K562 (cell line): Measurements from ENCODE around the gene MED17. TPM values are rescaled to one million over a fixed set of nuclear protein-coding genes. Genes with fewer than 3 reads are reported as not detected.

Experiments
- ATAC-seq: fragments of 200-7000 bp; cut with Tn5 transposase; 3 replicates; pipeline ENCODE4 v1.9.1; 2020; ENCODE audit warnings: moderate library complexity
- BruUV-seq: library from RNA; stranded (reverse); fragments of 400-500 nt; replicated peaks from 2 replicates; lab custom pipeline; 2021; lab: Mats Ljungman, UMichigan
- CTCF ChIA-PET: fragments of 300-600 bp; formaldehyde crosslinking; extraction: SDS; loops from one replicate; lab custom pipeline; 2021; ENCODE audit warnings: low intra/inter-chr PET ratio; lab: Yijun Ruan, JAX
- POLR2A ChIA-PET: fragments of 300-600, 350-650 bp; sonication (Branson Sonifier 250); formaldehyde crosslinking; extraction: SDS; loops from one replicate; lab custom pipeline; 2021; ENCODE audit warnings: antibody characterized with exemption, inconsistent platforms; lab: Yijun Ruan, JAX
- DNase-seq, 4 experiments: peaks; one replicate each; pipeline versions ENCODE4 v3.0.0 to v3.0.0-alpha.2; 2011 to 2018; ENCODE audit warnings: low spot score in 3 of 4, mixed read lengths in 3 of 4; ENCODE audit errors: extremely low read depth in 1 of 4
- FAIRE-seq: peaks from 2 replicates; lab custom pipeline; 2011; peaks lifted over from hg19 to GRCh38; lab: Jason Lieb, UNC
- H2AFZ ChIP-seq: 2 replicates; pipeline ENCODE4 v1.6.0; 2011; ENCODE audit warnings: low read depth, low read length, control low read depth, inconsistent platforms
- H3K27ac ChIP-seq: fragments of 200-600 bp; 3 replicates; pipeline ENCODE4 v1.8.0; 2011; ENCODE audit warnings: low read depth, mild to moderate bottlenecking, control low read depth, inconsistent platforms, low read length, moderate library complexity, mixed read lengths; ENCODE audit errors: extremely low read depth
- H3K27me3 ChIP-seq, 2 experiments: fragments of 300-600 bp in 1 of 2; 2 replicates in 1 of 2; 3 replicates in 1 of 2; pipeline versions ENCODE4 v1.6.0 to v1.8.0; 2011; ENCODE audit warnings: inconsistent platforms in 2 of 2, low read length in 2 of 2, mild to moderate bottlenecking in 1 of 2, mixed read lengths in 1 of 2, moderate library complexity in 1 of 2; ENCODE audit not compliant: control insufficient read depth in 2 of 2, insufficient read depth in 2 of 2
- H3K36me3 ChIP-seq: fragments of 300-600 bp; 3 replicates; pipeline ENCODE4 v1.8.0; 2011; ENCODE audit warnings: mild to moderate bottlenecking, low read length, inconsistent platforms; ENCODE audit not compliant: control insufficient read depth, insufficient read depth
- H3K4me1 ChIP-seq, 2 experiments: fragments of 200-600 bp in 1 of 2; replicated peaks in 1 of 2; 2 replicates in 1 of 2; 3 replicates in 1 of 2; pipeline versions ENCODE4 v1.5.1 to v1.8.0; 2011; ENCODE audit warnings: inconsistent platforms in 2 of 2, low read length in 2 of 2, mild to moderate bottlenecking in 1 of 2, mixed read lengths in 1 of 2, moderate library complexity in 1 of 2; ENCODE audit not compliant: control insufficient read depth in 2 of 2, insufficient read depth in 2 of 2
- H3K4me2 ChIP-seq: 2 replicates; pipeline ENCODE4 v1.6.1; 2011; ENCODE audit warnings: low read length, control low read depth, inconsistent platforms, mixed read lengths; ENCODE audit not compliant: insufficient read depth
- H3K4me3 ChIP-seq: fragments of 200-600 bp; sonication (generic), shearing (Covaris generic); 2 replicates; pipeline ENCODE4 v1.5.1; 2016; ENCODE audit warnings: control low read depth, inconsistent platforms
- H3K79me2 ChIP-seq: fragments of 200-600 bp; 3 replicates; pipeline ENCODE4 v1.8.0; 2011; ENCODE audit warnings: low read length, inconsistent platforms; ENCODE audit not compliant: control insufficient read depth, insufficient read depth
- H3K9ac ChIP-seq, 2 experiments: 2 replicates each; pipeline versions ENCODE4 v1.6.0 to v1.6.1; 2011; ENCODE audit warnings: low read depth in 2 of 2, low read length in 2 of 2, control low read depth in 1 of 2, inconsistent platforms in 1 of 2, mild to moderate bottlenecking in 1 of 2, mixed read lengths in 1 of 2; ENCODE audit not compliant: insufficient read depth in 1 of 2
- H3K9me1 ChIP-seq: one replicate; pipeline ENCODE4 v1.6.0; 2011; ENCODE audit warnings: inconsistent platforms, mild to moderate bottlenecking, low read length, moderate library complexity; ENCODE audit not compliant: control insufficient read depth, insufficient read depth
- H3K9me3 ChIP-seq: replicated peaks from 2 replicates; pipeline ENCODE4 v1.5.1; 2011; ENCODE audit warnings: low read depth, low read length, inconsistent platforms; ENCODE audit not compliant: control insufficient read depth, insufficient read depth
- H4K20me1 ChIP-seq: replicated peaks from 2 replicates; pipeline ENCODE4 v1.6.1; 2011; ENCODE audit warnings: low read length, inconsistent platforms, mixed read lengths; ENCODE audit not compliant: control insufficient read depth, insufficient read depth
- CEBPZ ChIP-seq: fragments of 150-350 bp; IDR thresholded peaks from 2 replicates; pipeline ENCODE4 v1.6.1; 2014; ENCODE audit warnings: low read depth, mild to moderate bottlenecking, low read length, borderline replicate concordance
- CHD1 ChIP-seq: fragments of 200-600 bp; sonication (generic); IDR thresholded peaks from one replicate; pipeline ENCODE4 v1.6.1; 2012; ENCODE audit warnings: mild to moderate bottlenecking, moderate library complexity, low read length, inconsistent platforms
- ELF2 ChIP-seq: fragments of 250-450 bp; sonication (Bioruptor Pico); IDR thresholded peaks from 2 replicates; pipeline ENCODE4 v1.5.0; 2021; ENCODE audit warnings: mild to moderate bottlenecking
- FOSL1 ChIP-seq: fragments of 200-800 bp; sonication (Bioruptor generic); conservative IDR thresholded peaks from 2 replicates; pipeline ENCODE4 v1.6.1; 2016; ENCODE audit warnings: missing genetic modification characterization, missing compliant biosample characterization
- GABPB1 ChIP-seq: sonication (generic); formaldehyde crosslinking; IDR thresholded peaks from 2 replicates; pipeline ENCODE4 v1.8.0; 2022; ENCODE audit warnings: mild to moderate bottlenecking, missing genetic modification reagents
- GATAD2A ChIP-seq: fragments of 450-650 bp; IDR thresholded peaks from 2 replicates; pipeline ENCODE4 v1.6.1; 2017
- HSF4 ChIP-seq: fragments of 250-450 bp; sonication (Bioruptor Pico); IDR thresholded peaks from 2 replicates; pipeline ENCODE4 v2.1.2; 2022; ENCODE audit warnings: mild to moderate bottlenecking, moderate library complexity, borderline replicate concordance
- NCOA1 ChIP-seq: fragments of 450-650 bp; IDR thresholded peaks from 2 replicates; pipeline ENCODE4 v1.6.1; 2016; ENCODE audit warnings: low read depth
- RBM25 ChIP-seq: fragments of 200-400 bp; formaldehyde crosslinking; IDR thresholded peaks from 2 replicates; pipeline ENCODE4 v1.6.1; 2018; ENCODE audit warnings: low read length, low read depth, moderate library complexity; ENCODE audit not compliant: severe bottlenecking
- SRSF9 ChIP-seq: fragments of 200-400 bp; formaldehyde crosslinking; IDR thresholded peaks from 2 replicates; pipeline ENCODE4 v1.6.1; 2017; ENCODE audit warnings: low read depth, low read length, borderline replicate concordance
- THRAP3 ChIP-seq: fragments of 450-650 bp; IDR thresholded peaks from 2 replicates; pipeline ENCODE4 v1.6.1; 2016; ENCODE audit warnings: mild to moderate bottlenecking, inconsistent platforms, borderline replicate concordance
- ZNF184 ChIP-seq: sonication (generic); formaldehyde crosslinking; IDR thresholded peaks from 2 replicates; pipeline ENCODE4 v1.5.0; 2020; ENCODE audit warnings: missing genetic modification reagents
- ZNF384 ChIP-seq: IDR thresholded peaks from 2 replicates; pipeline ENCODE4 v1.6.1; 2012; ENCODE audit warnings: low read depth, low read length, improper control_type of control experiment
- ZNF57 ChIP-seq: fragments of 450-650 bp; formaldehyde crosslinking; IDR thresholded peaks from 2 replicates; pipeline ENCODE4 v1.4.0; 2020; ENCODE audit warnings: mild to moderate bottlenecking, moderate library complexity
- WGBS: fragments of 100-300 bp; shearing (Covaris generic); methylation state at CpG from one replicate; pipeline ENCODE4 v1.1.6; 2016; ENCODE audit warnings: low coverage, mixed read lengths; ENCODE audit not compliant: insufficient coverage; ENCODE audit errors: missing lambda C conversion rate; 5-methylcytosine and 5-hydroxymethylcytosine counted together
- in situ Hi-C: fragments of 300-500 bp; cut with MboI; formaldehyde crosslinking; loops from 4 replicates; pipeline ENCODE4 v1.15.0; 2018; ENCODE audit warnings: inconsistent platforms, mixed read lengths
- intact Hi-C: fragments of 100-400 bp; cut with micrococcal nuclease; formaldehyde crosslinking; loops from 2 replicates; pipeline ENCODE4 v1.14.2; 2022
- polyA plus RNA-seq, 8 experiments: library from polyadenylated mRNA; depleted of rRNA in 4 of 8; stranded (reverse) in 5 of 8; unstranded in 3 of 8; fragments of >200 nt; fragmentation: Nextera tagmentation in 2 of 8; fragmentation: Illumina TruSeq in 1 of 8; extraction: Ambion mirVana in 2 of 8; extraction: Trizol in 1 of 8; gene quantifications; 2 replicates each; pipeline versions ENCODE4 v1.2.1 to v1.2.3, GENCODE V29; 2011 to 2014; ENCODE audit warnings: inconsistent platforms in 1 of 8, missing spikeins in 1 of 8
- total RNA-seq, 7 experiments: library from RNA; depleted of rRNA in 6 of 7; stranded (reverse); fragments of >200 nt in 6 of 7; fragmentation: Illumina TruSeq in 2 of 7; extraction: Trizol in 2 of 7; gene quantifications; 2 replicates each; pipeline versions ENCODE4 v1.2.1 to v1.2.3, GENCODE V29; 2011 to 2021; ENCODE audit warnings: low replicate concordance in 1 of 7
- TF ChIP-seq, protein P1 (sequence below): fragments of 450-650 bp; IDR thresholded peaks from 2 replicates; pipeline ENCODE4 v1.6.1; 2017; ENCODE audit warnings: antibody characterized with exemption
- TF ChIP-seq, protein P2 (sequence below): sonication (generic); formaldehyde crosslinking; IDR thresholded peaks from 2 replicates; pipeline ENCODE4 v1.8.1; 2023; ENCODE audit warnings: mild to moderate bottlenecking, missing genetic modification reagents, moderate library complexity
- TF ChIP-seq, protein P3 (sequence below): sonication (generic); formaldehyde crosslinking; IDR thresholded peaks from 2 replicates; pipeline ENCODE4 v1.8.0; 2022; ENCODE audit warnings: mild to moderate bottlenecking, low read depth, missing genetic modification reagents

Gene MED17
- total and polyA plus RNA-seq, 9 of the 15 experiments (the other 6 are each of a cell fraction or from before 2014, with no cell fraction given) = 6.7 to 34.7 (median 26.8) TPM

GRCh38 chr11:93813974-93814373 lies 29.9 kb downstream of the MED17 start:
- peaks cover 59% of the 10 kb centered on the region for H3K36me3 ChIP-seq
- TF ChIP-seq, protein P1, sequence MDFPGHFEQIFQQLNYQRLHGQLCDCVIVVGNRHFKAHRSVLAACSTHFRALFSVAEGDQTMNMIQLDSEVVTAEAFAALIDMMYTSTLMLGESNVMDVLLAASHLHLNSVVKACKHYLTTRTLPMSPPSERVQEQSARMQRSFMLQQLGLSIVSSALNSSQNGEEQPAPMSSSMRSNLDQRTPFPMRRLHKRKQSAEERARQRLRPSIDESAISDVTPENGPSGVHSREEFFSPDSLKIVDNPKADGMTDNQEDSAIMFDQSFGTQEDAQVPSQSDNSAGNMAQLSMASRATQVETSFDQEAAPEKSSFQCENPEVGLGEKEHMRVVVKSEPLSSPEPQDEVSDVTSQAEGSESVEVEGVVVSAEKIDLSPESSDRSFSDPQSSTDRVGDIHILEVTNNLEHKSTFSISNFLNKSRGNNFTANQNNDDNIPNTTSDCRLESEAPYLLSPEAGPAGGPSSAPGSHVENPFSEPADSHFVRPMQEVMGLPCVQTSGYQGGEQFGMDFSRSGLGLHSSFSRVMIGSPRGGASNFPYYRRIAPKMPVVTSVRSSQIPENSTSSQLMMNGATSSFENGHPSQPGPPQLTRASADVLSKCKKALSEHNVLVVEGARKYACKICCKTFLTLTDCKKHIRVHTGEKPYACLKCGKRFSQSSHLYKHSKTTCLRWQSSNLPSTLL = no peak
- TF ChIP-seq, protein P2, sequence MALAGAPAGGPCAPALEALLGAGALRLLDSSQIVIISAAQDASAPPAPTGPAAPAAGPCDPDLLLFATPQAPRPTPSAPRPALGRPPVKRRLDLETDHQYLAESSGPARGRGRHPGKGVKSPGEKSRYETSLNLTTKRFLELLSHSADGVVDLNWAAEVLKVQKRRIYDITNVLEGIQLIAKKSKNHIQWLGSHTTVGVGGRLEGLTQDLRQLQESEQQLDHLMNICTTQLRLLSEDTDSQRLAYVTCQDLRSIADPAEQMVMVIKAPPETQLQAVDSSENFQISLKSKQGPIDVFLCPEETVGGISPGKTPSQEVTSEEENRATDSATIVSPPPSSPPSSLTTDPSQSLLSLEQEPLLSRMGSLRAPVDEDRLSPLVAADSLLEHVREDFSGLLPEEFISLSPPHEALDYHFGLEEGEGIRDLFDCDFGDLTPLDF = no peak
- TF ChIP-seq, protein P3, sequence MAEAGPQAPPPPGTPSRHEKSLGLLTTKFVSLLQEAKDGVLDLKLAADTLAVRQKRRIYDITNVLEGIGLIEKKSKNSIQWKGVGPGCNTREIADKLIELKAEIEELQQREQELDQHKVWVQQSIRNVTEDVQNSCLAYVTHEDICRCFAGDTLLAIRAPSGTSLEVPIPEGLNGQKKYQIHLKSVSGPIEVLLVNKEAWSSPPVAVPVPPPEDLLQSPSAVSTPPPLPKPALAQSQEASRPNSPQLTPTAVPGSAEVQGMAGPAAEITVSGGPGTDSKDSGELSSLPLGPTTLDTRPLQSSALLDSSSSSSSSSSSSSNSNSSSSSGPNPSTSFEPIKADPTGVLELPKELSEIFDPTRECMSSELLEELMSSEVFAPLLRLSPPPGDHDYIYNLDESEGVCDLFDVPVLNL (CRISPR knock-in tag) = no peak
- TF ChIP-seq FOSL1 (no peak), NCOA1 (no peak), SRSF9 (no peak), ZNF184 (CRISPR knock-in tag) (no peak), HSF4 (CRISPR knock-in tag) (no peak), RBM25 (no peak), ZNF57 (CRISPR knock-in tag) (no peak), ELF2 (no peak), ZNF384 (no peak), THRAP3 (no peak), GABPB1 (no peak), GATAD2A (no peak), CEBPZ (no peak), CHD1 (no peak)
- ATAC-seq (no peak), DNase-seq (no peak), FAIRE-seq (no peak)
- H4K20me1 ChIP-seq = no peaks in the 10 kb centered on the region
- H3K27me3 ChIP-seq = no peaks in the 10 kb centered on the region
- H3K4me1 ChIP-seq = no peaks in the 10 kb centered on the region
- H3K4me2 ChIP-seq = no peak overlapping the region
- H3K79me2 ChIP-seq = no peaks in the 10 kb centered on the region
- in situ Hi-C loops = no loop called here
- H3K27ac ChIP-seq = no peak overlapping the region
- H3K9me3 ChIP-seq = no peaks in the 10 kb centered on the region
- H3K4me3 ChIP-seq = no peak overlapping the region
- BruUV-seq = no TSS peak
- CTCF ChIA-PET = no interaction called here
- H3K9ac ChIP-seq = no peak overlapping the region
- no peaks in the 10 kb centered on the region for H3K9me1 ChIP-seq
- intact Hi-C loops = no loop called here
- WGBS = 94% methylated on average over 5 of the region's 5 CpGs
- POLR2A ChIA-PET = interaction anchor here (0.7 kb wide), 1 partner anchor 912 kb away, joined by 3 read pairs; no protein-coding TSS in a partner anchor
- H2AFZ ChIP-seq = no peak overlapping the region
